Islet precursor cell (in vitro differentiated cells): Measurements from ENCODE around the gene LSAMP.

Experiments used
- DNase-seq: peaks from one replicate; pipeline ENCODE4 v3.0.0-alpha.2; 2018

Gene LSAMP

DNA sequence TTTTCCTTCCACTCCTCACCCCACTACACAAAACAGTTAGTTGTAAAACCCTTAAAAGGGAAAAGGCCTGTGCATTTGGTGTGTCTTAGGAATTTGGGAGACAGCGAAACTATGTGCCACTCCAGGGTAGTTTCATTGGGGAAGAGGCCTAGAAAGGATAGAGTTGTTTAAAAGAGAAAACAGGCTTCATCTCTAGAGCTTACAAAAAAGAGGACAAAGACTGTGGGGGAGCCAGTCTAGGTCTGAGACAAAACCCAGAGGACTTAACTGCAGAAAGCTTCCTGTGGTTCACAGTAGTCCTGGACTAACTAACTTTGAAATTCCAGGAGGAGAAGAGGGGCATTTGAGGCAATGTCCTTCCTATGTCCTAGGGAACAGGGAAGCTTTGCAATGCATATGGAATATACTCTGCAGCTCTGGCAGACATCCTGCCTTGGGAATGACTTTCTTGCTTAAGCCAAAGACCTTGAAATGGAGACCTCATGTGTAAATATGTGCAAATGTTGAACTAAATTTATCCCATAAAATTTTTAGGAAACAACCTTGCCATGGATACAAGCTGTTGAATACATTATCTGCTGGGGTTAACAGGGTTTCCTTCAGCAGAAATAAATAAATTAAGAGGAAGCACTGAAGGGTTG, 159.4 kb downstream of the LSAMP start:
- DNase-seq, result no peak

DNA sequence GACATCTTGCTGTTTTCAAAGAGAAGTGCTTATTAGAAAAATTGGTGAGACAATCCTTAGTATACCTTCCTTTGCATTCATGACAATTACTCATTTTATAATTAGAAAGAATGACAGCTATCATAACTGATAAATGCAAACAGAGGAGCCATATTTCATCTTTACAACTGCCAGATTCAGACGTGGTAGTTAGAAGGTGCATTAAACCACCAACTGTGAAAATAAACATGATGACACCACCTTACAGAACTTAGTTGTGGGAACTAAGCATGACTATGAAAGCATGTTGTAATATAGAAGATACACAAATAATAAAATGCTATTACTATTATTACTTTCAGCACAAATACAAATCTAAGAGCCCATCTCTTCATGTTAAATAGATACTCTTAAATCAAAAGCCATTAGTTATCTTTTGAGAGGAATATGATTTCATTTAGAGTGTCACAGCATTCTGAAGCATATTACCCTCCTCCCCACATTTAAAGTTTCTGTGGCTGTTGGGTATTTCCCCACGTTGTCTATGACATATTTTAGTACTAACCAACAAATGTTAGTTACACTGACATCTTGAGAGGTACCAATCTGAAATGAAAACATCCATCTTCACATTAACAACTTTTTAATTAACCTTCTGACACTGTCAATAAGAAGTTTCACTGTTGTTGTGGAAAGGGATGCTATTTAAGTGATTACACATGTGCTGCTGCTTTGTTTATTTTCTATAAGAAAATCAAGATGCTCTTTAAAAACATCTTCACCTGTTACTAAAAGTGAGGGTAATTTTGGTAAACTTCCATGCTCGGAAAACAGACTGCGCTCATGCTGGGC, 163.8 kb downstream of the LSAMP start:
- DNase-seq, result no peak

DNA sequence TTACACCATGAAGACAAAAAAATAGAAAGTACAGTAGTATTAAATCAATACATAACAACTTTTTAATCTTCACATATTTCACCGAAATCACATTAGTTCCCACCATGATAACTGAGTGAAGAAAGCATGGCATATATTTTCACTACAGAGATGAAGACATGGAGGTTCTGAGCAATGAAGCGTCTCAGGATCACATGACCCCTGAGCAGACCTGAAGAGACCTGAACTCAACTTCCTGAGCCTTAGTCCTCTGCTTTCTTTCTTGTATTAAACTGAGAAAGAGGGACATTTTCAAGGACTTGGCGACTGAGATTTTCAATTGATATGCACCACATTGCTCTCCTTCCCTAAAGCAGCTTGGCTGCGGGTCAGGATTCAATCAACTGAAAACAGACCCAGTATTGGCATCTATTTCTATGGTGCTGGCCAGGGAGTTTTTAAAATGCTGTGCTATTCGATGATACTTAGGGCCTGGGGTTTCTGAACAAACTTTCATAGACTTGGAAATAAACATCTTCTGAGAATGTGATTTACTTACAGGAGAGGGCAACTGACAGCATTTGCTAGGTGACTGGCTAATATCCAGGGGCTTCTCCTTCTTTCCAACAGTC, 165.1 kb downstream of the LSAMP start:
- DNase-seq, result no peak

DNA sequence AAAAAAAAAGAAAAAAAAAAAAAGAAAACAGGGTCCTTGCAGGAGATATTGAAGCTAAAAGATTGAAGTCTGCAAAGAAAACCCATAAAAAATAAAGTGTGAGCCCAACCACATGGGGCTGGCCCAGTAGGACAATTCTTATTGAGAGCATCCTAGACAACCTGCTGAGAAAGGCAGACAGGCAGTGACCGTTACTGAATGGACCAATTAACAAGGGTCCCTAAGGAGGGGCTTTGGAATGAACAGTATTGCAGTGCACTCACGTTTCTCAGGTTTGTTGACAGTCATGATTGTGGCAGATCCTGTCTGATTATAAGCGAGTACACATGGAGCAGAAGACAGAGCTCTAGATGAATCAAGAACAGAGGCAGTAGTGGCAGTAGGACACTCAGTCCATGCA, 168.6 kb downstream of the LSAMP start:
- DNase-seq, result no peak

DNA sequence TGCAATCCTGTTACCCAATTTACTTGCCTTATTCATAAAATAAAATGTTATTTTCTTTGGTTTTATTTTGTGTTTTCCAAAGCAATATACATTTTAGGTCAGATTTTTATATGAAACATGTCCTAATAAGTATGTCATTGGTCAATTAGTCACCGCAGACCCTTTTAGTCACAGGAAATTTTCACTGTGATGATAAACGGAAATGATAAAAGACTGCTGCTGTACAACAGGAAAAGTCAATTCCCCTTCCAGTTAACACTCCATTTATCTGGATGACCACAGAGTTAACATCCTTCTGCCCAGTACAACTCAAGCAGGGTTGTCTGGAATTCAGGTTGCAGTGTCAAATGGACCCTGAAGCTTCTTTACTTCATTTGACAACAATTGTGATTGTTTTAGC, 175.2 kb downstream of the LSAMP start:
- DNase-seq, result no peak

DNA sequence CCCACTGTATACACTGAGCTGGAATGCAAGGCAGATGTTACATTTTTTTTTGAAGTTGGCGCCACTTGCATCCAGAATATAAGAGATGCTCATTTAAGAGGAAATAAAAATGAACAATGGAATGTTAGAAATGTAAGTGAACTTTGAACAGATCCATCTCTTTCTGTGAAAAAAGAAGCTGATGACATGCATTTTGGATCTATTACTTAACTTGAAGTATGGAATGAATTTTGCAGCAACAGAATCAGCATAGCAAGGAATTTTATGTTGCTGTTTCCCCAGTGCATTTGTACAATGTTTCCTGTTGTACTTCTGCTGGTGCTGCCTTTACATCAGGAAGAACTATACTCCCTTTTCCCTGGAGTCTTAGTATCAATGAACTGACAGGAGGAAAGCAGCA, 178.2 kb downstream of the LSAMP start:
- DNase-seq, result no peak

DNA sequence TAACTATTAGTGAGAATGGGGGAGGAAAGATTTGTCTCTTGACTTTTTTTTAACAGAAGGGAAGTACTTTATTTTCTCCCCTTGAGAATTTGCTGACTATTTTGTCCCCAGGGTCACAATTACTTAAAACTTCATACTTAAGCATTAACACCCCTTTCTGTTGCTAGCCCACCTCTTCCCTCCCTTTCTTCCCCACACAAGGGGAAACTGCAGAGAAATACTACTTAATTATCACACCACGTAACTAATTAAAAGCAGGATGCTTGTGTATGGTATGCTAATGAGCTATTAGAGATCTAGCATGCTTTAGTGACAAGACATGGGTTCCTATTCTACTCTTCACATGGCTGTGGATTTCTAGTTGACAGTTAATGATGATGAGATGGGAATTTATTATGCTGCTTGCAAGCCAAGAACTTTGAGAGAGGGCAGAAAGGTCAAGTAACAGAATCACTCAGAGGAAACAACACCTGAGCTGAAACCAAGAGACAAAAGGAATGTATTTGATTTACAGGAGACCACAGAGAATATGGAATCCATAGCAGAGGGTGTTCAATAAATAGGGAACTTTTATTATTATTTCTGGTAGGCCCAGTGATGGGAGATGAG, 179.2 kb downstream of the LSAMP start:
- DNase-seq, result no peak

DNA sequence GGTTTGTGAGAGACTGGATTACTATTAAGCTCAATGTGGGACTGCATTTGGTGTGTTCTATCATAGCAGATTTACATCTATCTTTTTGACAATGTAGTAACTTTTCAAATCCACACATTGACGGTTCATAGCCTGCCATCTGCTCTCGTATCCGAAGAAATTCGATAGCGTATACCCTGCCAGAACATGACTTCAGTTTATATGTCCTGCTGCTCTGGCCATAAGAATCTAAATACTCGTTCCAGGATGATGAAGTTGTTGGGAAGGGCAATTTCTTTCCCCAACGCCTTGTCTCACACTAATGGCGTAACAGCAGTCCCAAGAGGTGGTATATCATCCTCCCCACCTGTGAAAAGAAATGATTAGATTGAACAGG, 180.0 kb downstream of the LSAMP start:
- DNase-seq, result no peak

DNA sequence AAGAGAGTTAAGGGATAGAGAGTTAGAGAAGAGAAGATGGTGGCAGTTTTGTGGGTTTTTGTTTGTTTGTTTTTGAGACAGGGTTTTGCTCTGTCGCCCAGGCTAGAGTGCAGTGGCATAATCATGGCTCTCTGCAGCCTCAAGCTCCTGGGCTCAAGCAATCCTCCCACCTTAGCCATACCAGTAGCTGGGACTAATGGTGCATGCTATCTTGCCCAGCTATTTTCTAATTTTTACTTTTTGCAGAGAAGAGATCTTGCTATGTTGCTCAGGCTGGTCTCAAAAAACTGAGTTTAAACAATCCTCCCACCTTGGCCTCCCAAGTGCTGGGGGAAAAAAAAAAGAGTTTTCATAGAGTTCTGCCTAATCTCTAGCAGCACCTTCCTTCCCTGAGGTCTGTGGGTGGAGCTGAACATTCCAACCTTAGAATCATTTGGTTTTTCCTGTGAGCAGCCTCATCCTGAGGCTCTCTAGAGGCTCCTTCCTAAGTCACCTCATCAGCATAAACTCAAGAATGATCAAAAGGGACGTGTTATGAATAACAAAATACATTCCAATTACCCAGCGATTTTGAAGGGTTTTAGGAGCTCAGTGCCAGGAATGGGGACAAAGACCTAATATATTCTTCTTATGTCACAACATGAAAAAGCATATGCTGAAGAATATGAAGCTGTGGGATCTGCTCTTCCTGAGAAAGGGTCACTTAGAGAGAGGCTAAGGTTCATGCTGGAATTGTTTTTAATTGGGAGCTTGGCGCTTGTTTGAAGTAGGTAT, 180.6 kb downstream of the LSAMP start:
- peak; percentile 57 for DNase-seq

DNA sequence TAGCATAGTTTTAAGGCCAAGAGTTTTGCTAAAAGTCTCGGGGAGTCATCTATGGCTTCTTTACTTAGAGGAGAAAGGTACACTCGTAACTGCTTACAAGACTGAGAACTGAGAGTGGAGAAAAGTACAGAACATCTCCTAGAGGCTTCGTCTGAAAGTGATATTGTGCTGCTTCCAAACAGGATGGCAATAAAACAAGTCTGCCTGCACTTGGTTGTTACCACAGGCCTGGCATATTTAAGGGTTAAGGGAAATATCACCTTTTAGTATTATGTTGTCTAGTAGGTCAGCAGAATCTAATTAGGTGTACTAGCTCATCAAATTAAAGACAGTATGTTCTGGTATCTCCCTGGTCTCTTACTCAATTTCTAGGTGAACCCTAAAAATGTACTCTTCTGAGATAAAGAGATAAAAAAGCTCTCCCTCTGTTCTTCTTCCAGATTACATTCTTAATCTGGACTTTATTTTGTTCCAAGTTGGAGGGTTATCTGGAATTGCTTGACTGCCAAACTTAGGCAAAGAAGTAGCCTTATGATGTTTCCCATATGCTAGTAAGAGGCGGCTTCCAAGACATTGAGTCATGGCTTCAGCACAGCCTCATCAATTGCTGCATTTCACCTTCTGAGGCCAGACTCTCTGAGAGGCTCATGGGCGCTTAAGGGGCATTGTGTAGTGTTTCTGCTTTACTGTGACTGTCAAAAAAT, 181.3 kb downstream of the LSAMP start:
- DNase-seq, result peak; percentile 73

DNA sequence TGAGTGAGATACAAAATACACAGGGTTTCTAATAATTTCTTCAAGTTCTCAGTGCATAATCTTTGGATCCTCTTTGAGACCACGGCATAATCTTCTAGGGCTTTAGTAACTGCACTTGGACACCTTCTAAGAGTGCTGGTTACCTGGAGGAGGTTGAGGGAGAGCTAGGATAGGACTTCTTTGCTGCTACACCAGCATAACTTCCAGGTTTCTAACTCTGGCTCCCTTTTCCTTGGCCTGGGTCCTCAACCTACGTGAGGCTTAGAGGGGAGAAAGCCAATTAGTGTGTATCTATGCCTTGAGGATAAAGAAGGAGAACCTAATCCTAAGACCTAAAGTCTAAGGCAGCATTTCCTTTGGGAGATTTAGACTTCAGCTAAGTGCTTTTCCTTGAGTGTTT, 184.8 kb downstream of the LSAMP start:
- DNase-seq, result no peak

DNA sequence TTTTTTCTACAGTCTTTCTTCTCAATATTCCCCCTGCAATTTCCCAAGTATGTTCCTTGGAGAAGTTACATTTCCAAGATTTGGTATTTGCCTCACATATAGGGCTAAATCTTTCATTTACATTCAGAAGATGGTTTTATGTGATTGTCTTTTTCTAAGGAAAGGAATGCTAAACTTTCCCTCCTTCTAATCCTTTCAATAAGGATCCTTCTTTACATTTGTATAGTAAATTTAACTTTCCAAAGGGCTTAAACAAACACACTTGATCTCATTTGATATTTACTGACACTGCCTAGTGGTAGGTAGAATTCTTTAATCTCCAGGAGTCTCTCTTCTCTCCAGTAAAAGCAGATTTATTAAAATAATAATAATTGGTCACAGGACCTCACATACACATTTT, 185.3 kb downstream of the LSAMP start:
- no peak for DNase-seq

DNA sequence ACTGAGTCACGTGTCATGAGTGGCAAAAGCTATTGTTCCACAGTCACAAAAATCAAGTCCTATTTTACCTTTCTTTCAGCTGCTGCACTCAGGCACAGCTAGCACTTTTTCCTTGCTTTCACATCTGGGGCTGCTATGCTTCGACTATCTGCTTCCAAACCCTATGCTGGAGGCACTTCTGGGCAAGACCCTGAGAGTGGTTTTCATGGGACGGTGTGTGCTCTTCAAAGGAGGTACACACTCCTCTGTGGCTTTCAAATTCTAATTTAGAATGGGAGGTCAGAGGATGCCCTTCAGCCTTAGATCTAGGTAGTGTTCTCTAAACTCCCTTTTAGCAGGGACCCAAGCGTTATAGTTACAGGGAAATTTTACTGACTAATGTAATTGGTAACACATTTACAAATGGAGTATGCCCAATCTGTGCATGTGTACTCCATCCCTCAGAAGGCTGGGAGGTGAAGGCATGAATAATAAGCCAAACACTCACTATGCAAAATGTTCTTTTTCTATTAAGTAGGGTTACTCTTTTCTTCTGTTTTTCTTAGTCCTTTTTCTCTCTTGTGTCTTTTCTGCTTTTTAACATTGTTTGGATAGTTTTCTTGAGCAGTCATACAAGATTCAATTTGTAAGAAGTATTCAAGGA, 188.3 kb downstream of the LSAMP start:
- no peak for DNase-seq

DNA sequence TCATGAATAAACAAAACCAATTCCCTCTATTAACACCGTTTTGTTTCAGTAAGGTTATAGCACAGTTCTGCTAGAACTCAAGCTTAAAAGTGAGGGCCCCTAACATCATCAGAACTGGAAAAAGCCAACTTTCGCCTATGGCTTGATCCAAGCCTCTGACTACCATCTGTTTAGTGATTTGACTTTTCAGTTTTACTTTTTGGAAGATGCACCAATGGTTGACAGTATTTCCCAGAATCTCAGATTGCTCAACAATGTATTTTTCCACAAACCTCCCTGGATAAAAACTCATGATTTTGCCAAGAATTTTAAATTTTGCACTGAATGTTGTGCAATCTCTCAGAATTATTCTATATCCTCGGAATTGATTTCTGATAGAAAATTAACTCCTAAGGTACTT, 190.7 kb downstream of the LSAMP start:
- no peak for DNase-seq

DNA sequence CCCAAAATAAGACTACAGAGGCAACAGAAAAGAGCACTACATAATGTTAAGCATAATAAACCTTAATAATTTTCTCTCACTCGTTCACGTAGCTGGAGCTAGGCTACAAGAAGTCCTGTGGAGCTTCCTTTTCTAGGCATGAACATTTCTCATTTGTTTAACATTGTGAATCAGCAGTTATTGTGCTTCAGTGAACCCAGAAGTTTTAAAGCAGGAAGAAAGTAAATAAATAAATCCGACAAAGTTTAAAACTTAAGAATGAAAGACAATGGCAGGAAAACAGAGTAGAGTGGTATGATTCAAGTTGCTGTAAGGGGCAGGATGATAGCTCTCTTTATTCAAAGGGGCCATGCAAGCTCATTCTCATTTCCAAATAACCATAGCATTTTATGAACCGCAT, 191.8 kb downstream of the LSAMP start:
- DNase-seq, result no peak

DNA sequence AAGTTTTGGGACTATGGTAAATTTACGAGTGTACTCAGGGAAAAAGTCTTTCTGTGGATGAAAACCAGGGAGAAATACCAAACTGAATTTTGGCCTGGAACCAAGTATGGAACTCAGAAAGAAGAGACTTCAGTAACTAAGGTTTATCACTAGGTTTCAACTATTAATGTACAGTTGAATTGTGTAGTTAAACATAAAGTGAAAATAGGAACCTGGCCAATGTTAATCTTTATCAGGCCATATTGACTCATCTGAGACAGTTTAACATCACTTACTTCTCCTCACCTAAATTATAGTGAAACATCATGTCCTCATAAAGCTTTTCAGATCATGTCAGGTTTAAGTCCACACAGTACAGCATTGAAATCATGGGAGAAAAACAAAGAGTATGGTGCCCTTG, 197.7 kb downstream of the LSAMP start:
- DNase-seq, result no peak

DNA sequence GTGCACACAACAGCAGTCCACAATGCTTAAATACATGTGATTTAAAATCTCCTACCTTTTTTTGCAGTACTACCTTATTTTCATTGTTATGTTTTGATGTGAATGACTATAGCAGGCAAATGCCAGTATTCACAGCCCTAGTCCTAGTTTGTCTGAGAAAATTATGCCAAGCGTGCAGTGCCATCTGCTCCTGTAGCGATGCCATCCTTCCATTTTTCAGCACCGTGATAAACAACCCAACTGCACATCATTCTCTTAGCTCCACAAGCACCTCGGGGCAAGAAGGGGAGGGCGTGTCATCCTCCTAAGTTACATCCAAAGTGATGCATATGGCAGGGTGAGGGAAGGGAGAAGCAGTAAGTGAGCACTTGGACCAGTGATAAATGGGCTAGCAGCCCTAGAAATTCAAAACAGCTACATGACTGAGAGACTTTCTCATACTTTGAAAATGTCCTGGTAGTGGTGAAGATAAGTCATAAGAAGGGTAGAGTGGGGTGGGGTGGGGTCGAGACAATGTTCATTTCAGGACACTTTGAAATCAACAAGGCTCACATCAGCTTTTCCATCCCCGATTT, 198.8 kb downstream of the LSAMP start:
- DNase-seq, result no peak

DNA sequence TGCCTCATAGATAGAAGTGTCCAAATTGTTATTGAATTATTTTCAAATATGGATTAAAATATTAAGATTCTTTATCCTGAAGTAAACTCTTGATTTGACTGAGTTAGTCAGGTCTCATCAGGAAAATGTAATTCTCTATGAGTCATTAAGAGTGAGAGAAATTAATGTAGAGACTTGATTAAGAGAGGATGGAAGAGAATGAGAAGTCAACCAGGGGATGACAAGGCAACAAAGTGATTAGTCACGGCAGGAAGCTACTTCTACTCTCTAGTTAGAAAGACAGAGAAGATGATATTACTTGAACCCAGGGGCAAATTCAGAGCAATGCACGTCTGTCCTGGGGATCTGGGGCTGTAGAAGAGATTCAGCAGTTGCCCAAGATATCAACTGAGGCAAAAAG, 202.5 kb downstream of the LSAMP start:
- no peak for DNase-seq

DNA sequence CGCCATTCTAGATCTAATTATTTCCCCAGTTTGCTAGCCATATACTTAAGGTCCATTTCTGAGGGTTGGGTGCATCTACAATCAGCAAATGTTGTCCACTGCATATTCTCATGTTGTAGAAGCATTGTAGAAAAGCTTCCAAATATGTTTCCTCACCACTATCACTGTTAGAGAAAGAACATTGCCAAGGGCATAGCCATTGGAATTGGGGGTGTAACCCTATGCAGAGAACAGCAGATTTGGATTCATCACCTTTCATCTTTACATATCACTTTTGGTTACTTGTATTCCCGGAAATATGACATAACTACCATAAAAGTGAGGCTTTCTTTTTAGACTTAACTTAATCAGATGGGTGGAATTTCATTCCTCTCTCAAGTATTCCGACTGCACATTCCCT, 203.6 kb downstream of the LSAMP start:
- no peak for DNase-seq

DNA sequence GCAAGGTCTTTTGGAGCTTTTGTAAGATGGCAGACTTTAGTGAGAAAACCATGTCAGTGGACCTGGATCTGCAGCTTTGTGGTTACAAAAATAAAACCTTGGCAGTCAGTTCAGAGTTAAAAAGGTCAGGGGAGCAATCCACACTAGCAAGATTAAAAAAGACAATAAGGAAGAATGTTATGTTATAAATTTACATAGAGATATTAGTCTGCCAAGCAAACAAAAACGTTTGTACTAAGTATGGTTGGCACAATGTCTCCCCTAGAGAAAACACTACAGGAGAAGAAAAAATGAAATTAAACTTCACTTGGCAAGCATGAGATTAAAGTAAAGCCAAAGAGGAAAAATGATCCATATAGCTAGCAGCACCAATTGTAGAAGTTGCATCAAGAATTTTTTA, 205.0 kb downstream of the LSAMP start:
- DNase-seq, result no peak

DNA sequence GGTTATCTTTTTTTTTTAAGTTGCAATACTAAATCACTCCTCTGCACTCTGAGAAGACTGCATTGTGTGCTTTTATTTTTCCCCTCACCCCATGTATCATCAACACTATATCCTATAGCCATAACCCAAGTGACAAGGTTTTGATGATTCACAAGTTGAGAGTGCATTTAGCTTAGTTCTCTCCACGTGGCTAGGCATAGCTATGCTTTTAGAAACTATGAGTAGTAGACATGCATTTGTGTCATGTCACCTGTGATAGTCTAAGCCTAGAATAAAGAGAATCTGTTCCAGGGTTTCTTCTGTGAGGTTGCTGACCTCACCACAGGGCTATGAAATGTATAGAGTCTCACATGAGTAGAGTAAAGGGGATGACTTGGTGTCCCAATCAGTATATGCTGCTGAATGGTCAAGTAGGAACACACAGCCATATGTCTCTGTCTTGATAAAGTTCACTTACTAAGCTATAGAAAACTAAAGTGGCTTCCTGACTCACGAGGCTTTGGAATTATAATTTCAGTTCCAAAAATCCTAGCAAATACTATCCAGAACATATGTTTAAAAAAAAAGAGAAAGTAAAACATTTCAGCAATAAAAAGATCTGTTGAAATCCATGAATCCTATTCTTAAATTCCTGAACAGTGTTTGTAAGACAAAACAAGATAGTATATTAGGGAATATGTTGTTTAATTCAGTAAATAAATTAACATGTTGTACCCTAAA, 206.3 kb downstream of the LSAMP start:
- no peak for DNase-seq
